ENCODE measurements around the gene SH3BGRL.

DNA sequence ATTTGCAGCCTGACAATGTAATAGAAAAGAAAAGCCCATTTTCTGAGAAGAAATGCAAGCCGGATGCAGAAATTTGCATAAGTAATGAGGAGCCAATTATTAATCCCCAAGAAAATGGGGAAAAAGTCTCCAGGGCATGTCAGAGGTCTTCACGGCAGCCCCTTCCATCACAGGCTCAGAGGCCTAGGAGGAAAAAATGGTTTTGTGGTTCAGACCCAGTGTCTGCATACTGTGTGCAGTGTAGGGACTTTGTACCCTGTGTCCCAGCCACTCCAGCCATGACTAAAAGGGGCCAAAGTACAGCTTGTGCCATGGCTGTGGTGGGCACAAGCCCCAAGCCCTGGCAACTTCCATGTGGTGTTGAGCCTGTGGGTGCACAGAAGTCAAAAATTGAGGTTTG is 92.2 kb downstream of the SH3BGRL start:
- TF ChIP-seq, protein P1, sequence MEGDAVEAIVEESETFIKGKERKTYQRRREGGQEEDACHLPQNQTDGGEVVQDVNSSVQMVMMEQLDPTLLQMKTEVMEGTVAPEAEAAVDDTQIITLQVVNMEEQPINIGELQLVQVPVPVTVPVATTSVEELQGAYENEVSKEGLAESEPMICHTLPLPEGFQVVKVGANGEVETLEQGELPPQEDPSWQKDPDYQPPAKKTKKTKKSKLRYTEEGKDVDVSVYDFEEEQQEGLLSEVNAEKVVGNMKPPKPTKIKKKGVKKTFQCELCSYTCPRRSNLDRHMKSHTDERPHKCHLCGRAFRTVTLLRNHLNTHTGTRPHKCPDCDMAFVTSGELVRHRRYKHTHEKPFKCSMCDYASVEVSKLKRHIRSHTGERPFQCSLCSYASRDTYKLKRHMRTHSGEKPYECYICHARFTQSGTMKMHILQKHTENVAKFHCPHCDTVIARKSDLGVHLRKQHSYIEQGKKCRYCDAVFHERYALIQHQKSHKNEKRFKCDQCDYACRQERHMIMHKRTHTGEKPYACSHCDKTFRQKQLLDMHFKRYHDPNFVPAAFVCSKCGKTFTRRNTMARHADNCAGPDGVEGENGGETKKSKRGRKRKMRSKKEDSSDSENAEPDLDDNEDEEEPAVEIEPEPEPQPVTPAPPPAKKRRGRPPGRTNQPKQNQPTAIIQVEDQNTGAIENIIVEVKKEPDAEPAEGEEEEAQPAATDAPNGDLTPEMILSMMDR (IDR thresholded peaks at IDR 0.05) = no peak
- TF ChIP-seq POLR2A (IDR thresholded peaks at IDR 0.05) = no peak

Measured in transverse colon (tissue), 3 donors.